Neural cell (in vitro differentiated cells): ENCODE results near the gene USP3.

Experiments
- CTCF ChIP-seq: fragments of 450-650 bp; IDR thresholded peaks from 2 replicates; pipeline ENCODE4 v1.5.1; 2014; ENCODE audit warnings: antibody characterized with exemption, mild to moderate bottlenecking, moderate library complexity; ENCODE audit not compliant: poor library complexity, severe bottlenecking
- EP300 ChIP-seq: fragments of 450-650 bp; conservative IDR thresholded peaks from 2 replicates; pipeline ENCODE4 v1.6.1; 2014; ENCODE audit warnings: antibody characterized with exemption, mild to moderate bottlenecking, moderate library complexity; ENCODE audit not compliant: poor library complexity, severe bottlenecking
- EZH2 ChIP-seq: fragments of 200-600, 300-800 bp; shearing (Covaris generic), sonication (generic); IDR thresholded peaks from 2 replicates; pipeline ENCODE4 v1.6.1; 2014; ENCODE audit warnings: antibody characterized with exemption, low read length, borderline replicate concordance, mild to moderate bottlenecking; ENCODE audit not compliant: insufficient read depth, poor library complexity, severe bottlenecking
- MXI1 ChIP-seq: fragments of 450-650 bp; conservative IDR thresholded peaks from 2 replicates; pipeline ENCODE4 v1.6.1; 2014; ENCODE audit warnings: antibody characterized with exemption, mild to moderate bottlenecking; ENCODE audit not compliant: poor library complexity, severe bottlenecking
- POLR2AphosphoS5 ChIP-seq: IDR thresholded peaks from 2 replicates; pipeline ENCODE4 v1.6.1; 2012
- RAD21 ChIP-seq: fragments of 450-650 bp; conservative IDR thresholded peaks from 2 replicates; pipeline ENCODE4 v1.6.1; 2014; ENCODE audit warnings: antibody characterized with exemption, mild to moderate bottlenecking, moderate library complexity
- REST ChIP-seq: IDR thresholded peaks from 2 replicates; pipeline ENCODE4 v1.6.1; 2012; ENCODE audit warnings: borderline replicate concordance
- SMC3 ChIP-seq: fragments of 450-650 bp; conservative IDR thresholded peaks from 2 replicates; pipeline ENCODE4 v1.6.1; 2014; ENCODE audit warnings: antibody characterized with exemption, mild to moderate bottlenecking, moderate library complexity; ENCODE audit not compliant: poor library complexity
- TAF1 ChIP-seq: IDR thresholded peaks from 2 replicates; pipeline ENCODE4 v1.6.1; 2012; ENCODE audit warnings: low read depth

- no peak for TF ChIP-seq MXI1
- no peak for TF ChIP-seq POLR2AphosphoS5
- no peak for TF ChIP-seq EP300
- TF ChIP-seq CTCF: no peak
- no peak for TF ChIP-seq SMC3
- no peak for TF ChIP-seq EZH2
- TF ChIP-seq REST: no peak
- TF ChIP-seq RAD21: no peak
- no peak for TF ChIP-seq TAF1
Observed at GRCh38 chr15:63530235-63530634, 25.8 kb downstream of the USP3 start.
